Measurements from ENCODE around the gene AGO4.
"Not testable (repeated sequence)": the region's sequence is repeated elsewhere in the genome, so short reads cannot be mapped to it uniquely, and the experiment has no call there.

Gene AGO4

DNA sequence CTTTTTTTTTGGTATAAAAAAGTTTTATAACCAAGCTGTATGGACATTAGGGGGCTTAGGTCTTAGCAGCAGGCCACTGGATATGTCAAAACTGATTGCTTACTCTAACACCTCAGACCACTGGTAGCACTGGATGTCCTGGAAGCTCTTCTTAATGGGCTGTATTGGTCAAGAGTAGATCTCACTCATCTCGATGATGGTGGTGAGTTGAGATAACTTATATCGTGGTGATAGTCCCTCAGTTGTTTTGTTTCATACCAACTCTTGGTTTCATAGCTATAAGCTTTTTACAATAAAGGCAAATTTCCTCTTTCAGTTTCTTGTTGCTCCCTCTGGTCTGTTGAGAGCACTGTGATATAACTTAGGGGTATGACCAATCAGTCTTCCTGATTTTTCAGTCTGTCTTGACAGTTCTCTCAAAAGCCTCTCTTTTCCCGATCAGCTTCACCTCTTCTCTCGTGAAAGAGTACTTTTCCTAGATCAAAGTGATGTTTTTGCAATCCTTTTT is 65.5 kb downstream of the AGO4 start:
- H3K36me3 ChIP-seq = no peaks in the 10 kb centered on the region
- no peak for DNase-seq
- no peak overlapping the region for H3K27ac ChIP-seq
- intact Hi-C loops (cut with DNase I; ENCODE audit: low total_unique reads) = no loop called here
- no peak overlapping the region for H3K4me3 ChIP-seq
- no peaks in the 10 kb centered on the region for H3K27me3 ChIP-seq
- H3K4me1 ChIP-seq = no peaks in the 10 kb centered on the region
- TF ChIP-seq, protein P1, sequence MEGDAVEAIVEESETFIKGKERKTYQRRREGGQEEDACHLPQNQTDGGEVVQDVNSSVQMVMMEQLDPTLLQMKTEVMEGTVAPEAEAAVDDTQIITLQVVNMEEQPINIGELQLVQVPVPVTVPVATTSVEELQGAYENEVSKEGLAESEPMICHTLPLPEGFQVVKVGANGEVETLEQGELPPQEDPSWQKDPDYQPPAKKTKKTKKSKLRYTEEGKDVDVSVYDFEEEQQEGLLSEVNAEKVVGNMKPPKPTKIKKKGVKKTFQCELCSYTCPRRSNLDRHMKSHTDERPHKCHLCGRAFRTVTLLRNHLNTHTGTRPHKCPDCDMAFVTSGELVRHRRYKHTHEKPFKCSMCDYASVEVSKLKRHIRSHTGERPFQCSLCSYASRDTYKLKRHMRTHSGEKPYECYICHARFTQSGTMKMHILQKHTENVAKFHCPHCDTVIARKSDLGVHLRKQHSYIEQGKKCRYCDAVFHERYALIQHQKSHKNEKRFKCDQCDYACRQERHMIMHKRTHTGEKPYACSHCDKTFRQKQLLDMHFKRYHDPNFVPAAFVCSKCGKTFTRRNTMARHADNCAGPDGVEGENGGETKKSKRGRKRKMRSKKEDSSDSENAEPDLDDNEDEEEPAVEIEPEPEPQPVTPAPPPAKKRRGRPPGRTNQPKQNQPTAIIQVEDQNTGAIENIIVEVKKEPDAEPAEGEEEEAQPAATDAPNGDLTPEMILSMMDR (IDR thresholded peaks at IDR 0.05) = no peak
- no peaks in the 10 kb centered on the region for H3K9me3 ChIP-seq

DNA sequence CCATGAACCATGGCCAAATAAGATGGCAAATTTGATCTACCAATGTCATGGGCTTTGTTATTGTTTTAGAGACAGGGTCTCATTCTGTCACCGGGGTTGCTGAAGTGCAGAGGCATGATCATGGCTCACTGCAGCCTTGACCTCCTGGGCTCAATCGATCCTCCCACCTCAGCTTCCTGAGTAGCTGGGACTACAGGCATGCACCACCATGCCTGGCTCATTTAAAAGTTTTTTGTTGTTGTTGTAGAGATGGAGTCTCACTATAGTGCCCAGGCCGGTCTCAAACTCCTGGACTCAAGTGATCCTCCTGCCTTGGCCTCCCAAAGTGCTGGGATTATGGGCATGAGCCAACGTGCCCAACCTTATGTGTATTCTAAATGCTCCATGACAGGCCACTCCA is 66.3 kb downstream of the AGO4 start:
- H3K27ac ChIP-seq; H3K27me3 ChIP-seq; H3K36me3 ChIP-seq; H3K4me3 ChIP-seq; H3K9me3 ChIP-seq; intact Hi-C loops (cut with DNase I; ENCODE audit: low total_unique reads); DNase-seq; H3K4me1 ChIP-seq: not testable (repeated sequence)

DNA sequence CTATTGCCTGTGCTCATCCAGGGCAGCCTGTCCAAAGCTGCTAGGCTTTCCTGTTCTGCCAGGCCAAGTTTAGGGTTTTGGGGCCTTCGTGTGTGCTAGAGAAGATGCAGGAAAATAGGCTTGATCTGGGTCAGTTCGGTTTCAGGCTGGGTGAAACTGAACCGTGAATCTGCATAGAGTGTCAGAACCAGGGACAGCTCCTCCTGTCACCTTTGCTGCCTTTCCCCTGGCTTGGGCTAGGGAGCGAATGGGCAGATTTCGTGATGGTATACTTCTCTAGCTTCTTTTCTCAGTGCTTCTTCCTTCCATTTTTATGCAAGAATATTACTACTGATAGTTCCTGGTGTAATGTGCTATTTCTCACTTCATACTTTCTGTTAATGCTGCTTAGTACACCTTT is 69.2 kb downstream of the AGO4 start:
- intact Hi-C loops (cut with DNase I; ENCODE audit: low total_unique reads) = no loop called here
- DNase-seq = no peak
- H3K27me3 ChIP-seq = no peaks in the 10 kb centered on the region

DNA sequence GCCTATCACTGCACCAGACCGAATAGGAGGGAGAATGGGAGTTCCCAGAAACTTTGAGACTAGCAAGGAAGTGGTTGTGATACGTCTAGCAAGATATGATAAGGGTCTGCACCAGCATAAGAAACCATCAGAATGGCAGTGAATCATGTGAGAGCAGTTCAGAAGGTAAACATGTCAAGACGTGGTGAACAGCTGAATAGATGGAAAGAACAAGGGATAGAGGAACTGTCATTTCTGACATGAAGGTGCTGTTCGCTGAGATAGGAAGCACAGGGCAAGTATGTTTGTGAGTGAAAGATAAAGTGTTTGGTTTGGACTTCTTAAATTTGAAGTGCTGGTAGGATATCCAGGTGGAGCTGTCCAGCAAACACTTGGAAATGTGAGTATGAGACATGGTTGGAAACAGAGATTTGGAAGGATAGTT is 74.0 kb downstream of the AGO4 start:
- Histone ChIP-seq H3K27me3 (no peaks in the 10 kb centered on the region), H3K9me3 (no peaks in the 10 kb centered on the region), H3K4me3 (no peak overlapping the region), H3K27ac (no peak overlapping the region), H3K36me3 (no peaks in the 10 kb centered on the region), H3K4me1 (peaks cover 0 to 30% (median 16%) of the 10 kb centered on the region in 4 donors)
- DNase-seq = no peak
- TF ChIP-seq, protein P1 (IDR thresholded peaks at IDR 0.05) = no peak
- intact Hi-C loops (cut with DNase I; ENCODE audit: low total_unique reads) = no loop called here

More for the DNA sequence above, 69.2 kb downstream of the AGO4 start:
- Histone ChIP-seq H3K4me1 (no peaks in the 10 kb centered on the region), H3K36me3 (no peaks in the 10 kb centered on the region), H3K27ac (no peak overlapping the region), H3K4me3 (no peak overlapping the region), H3K9me3 (no peaks in the 10 kb centered on the region)
- TF ChIP-seq, protein P1 (IDR thresholded peaks at IDR 0.05) = no peak

DNA sequence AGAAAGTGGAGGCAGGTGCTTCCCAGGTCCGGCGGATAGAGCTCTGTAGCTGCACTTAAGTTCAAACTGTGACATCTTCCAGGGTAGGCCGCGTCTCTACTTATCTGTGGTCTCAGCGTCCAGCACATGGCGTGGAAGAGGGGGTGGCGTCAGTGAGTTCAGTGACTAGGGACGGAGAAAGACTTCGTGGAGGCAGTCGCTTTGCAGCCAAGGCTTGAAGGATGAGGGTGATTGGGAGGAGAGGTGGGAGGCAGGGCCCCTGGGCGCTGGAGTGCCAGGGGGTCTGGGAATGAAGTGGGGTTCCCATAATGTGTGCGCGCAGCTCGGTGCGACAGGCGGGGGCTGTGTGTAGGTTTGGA is 74.7 kb downstream of the AGO4 start:
- Histone ChIP-seq H3K4me1 (peaks cover 0 to 35% (median 16%) of the 10 kb centered on the region in 4 donors), H3K27me3 (no peaks in the 10 kb centered on the region), H3K27ac (peak overlapping the region; percentile 80), H3K4me3 (peak overlapping the region; percentile 90 to 93), H3K36me3 (no peaks in the 10 kb centered on the region), H3K9me3 (no peaks in the 10 kb centered on the region)
- no peak for DNase-seq
- intact Hi-C loops (cut with DNase I; ENCODE audit: low total_unique reads) = no loop called here
- TF ChIP-seq, protein P1 (IDR thresholded peaks at IDR 0.05) = no peak

DNA sequence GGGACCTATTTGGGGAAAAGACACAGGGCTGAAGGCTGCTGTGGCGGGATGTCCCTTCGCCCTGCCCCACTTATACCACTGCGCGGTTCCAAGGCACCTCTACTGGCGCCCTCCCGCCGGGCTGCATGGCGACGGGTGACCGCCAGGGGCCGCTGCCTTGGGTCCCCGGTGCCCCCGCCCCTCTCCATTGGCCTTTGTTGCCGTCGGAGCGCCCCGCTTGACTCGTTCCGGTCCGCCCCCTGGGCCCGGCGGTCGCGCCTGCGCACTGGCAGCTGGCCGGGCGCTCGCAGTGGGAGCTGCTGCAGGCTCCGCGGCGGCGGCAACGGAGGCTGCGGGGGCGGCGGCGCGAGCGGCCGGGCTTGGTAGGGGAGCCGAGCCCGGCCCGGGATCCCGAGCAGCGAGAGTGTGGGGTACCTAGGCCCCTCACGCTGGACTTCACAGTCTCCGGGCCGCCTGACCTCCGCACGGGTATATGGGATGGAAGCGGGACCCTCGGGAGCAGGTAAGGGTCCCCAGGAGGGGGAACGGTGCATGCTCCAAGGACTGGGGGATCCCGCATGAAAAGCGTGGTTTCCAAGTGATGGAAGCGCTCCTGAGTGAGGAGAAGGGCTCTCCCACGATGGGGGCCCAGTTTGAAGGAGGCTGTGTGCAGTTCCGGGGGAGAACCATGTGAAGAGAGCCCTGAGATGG is 75.3 kb downstream of the AGO4 start, which contains the start of gene AGO1:
TSS of gene AGO1 (plus strand) at position 265 of the 690 bp plus-strand sequence. CDS start at position 478, 213 bp downstream.
- Histone ChIP-seq H3K27ac (peak within 1 kb of the TSS; percentile 80), H3K9me3 (no peaks in the 10 kb centered on the region), H3K4me1 (peaks cover 0 to 35% (median 16%) of the 10 kb centered on the region in 4 donors), H3K4me3 (peak within 1 kb of the TSS; percentile 90 to 93), H3K27me3 (no peaks in the 10 kb centered on the region), H3K36me3 (peaks cover 0 to under 1% (median 0%) of the 10 kb centered on the region in 3 donors)
- intact Hi-C loops (cut with DNase I; ENCODE audit: low total_unique reads) = no loop called here
- TF ChIP-seq, protein P1 (IDR thresholded peaks at IDR 0.05) = peak; percentile 97 to 98
- DNase-seq = peak; percentile 92 to 95

All from tibial artery (tissue), 4 donors.